Parathyroid adenoma (tissue), 2 donors: ENCODE data around the gene CLEC16A.

Experiments
- H2AFZ ChIP-seq: fragments of 300-600 bp; sonication (generic); one replicate; pipeline ENCODE4 v1.7.0; 2017; ENCODE audit warnings: antibody characterized with exemption, mild to moderate bottlenecking
- H3K27ac ChIP-seq: fragments of 300-600 bp; sonication (generic); one replicate; pipeline ENCODE4 v1.7.0; 2017
- H3K27me3 ChIP-seq: fragments of 300-600 bp; sonication (generic); one replicate; pipeline ENCODE4 v1.7.0; 2017; ENCODE audit warnings: low read length; ENCODE audit not compliant: control insufficient read depth, insufficient read depth
- H3K36me3 ChIP-seq: fragments of 300-600 bp; sonication (generic); one replicate; pipeline ENCODE4 v1.7.0; 2017; ENCODE audit warnings: low read length; ENCODE audit not compliant: control insufficient read depth, insufficient read depth
- H3K4me1 ChIP-seq: fragments of 300-600 bp; sonication (generic); one replicate; pipeline ENCODE4 v1.7.0; 2017; ENCODE audit warnings: control low read depth
- H3K4me2 ChIP-seq: fragments of 300-600 bp; sonication (generic); one replicate; pipeline ENCODE4 v1.7.0; 2017; ENCODE audit warnings: low read length
- H3K4me3 ChIP-seq: fragments of 300-600 bp; sonication (generic); one replicate; pipeline ENCODE4 v1.7.0; 2017; ENCODE audit warnings: low read depth, low read length
- H3K79me2 ChIP-seq: fragments of 300-600 bp; sonication (generic); one replicate; pipeline ENCODE4 v1.7.0; 2017; ENCODE audit warnings: control low read depth
- H3K9ac ChIP-seq: fragments of 300-600 bp; sonication (generic); one replicate; pipeline ENCODE4 v1.7.0; 2017; ENCODE audit warnings: mild to moderate bottlenecking
- H3K9me3 ChIP-seq: fragments of 300-600 bp; sonication (generic); one replicate; pipeline ENCODE4 v1.7.0; 2017; ENCODE audit warnings: low read length; ENCODE audit not compliant: control insufficient read depth
- CTCF ChIP-seq: fragments of 300-600 bp; sonication (generic); IDR thresholded peaks from one replicate; pipeline ENCODE4 v1.7.0; 2017; ENCODE audit warnings: antibody characterized with exemption, mild to moderate bottlenecking
- donor health status: primary hyperparathyroidism.

Gene CLEC16A

DNA sequence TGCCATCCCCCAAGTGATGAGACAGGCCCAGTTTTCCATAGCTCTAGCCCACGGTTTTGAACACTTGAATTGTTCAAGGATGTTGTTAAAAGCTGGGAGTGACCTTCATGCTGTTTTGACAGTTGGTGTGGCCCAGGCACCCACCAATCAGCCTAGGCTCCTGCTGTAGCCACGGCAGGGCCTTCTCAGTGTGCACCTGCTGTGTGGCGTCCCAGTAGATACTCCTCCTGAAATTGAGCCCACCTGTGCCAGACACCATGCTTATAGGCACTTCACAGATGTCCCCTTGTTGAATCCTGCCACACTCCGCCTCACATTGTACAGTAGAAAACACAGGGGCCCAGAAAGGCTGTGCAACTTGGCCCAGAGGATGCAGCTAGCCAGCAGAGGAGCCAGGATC is 225.3 kb downstream of the CLEC16A start:
- no peak for TF ChIP-seq CTCF
- H3K27me3 ChIP-seq, result no peaks in the 10 kb centered on the region
- H3K9me3 ChIP-seq, result no peaks in the 10 kb centered on the region
- no peak overlapping the region for H3K27ac ChIP-seq
- no peaks in the 10 kb centered on the region for H3K79me2 ChIP-seq
- H2AFZ ChIP-seq, result no peak overlapping the region
- no peak overlapping the region for H3K4me3 ChIP-seq
- H3K9ac ChIP-seq, result no peak overlapping the region
- H3K4me2 ChIP-seq, result no peak overlapping the region
- H3K4me1 ChIP-seq, result no peaks in the 10 kb centered on the region
- no peaks in the 10 kb centered on the region for H3K36me3 ChIP-seq

DNA sequence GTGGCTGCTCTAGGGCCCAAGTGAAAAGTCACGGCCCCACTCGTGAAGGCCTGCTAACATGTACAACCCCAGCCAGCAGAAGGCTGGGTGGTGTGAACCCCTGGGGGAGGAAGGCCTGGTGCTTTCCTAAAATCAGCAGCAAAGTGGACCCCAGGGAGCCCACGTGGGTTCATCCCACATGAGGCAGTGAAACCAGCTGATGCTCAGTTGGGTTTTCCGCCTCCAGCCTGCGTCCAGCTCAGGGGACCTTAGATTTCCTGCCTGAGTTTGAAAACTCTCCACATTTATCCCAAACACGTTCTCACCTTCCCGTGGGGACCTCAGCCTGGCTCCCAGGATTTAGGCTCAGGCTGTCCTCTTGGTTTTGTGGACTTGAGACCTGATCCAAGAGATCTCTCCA is 225.8 kb downstream of the CLEC16A start:
- Histone ChIP-seq H3K79me2 (no peaks in the 10 kb centered on the region), H3K4me1 (no peaks in the 10 kb centered on the region), H3K36me3 (no peaks in the 10 kb centered on the region), H3K27me3 (no peaks in the 10 kb centered on the region), H3K9ac (no peak overlapping the region), H3K27ac (no peak overlapping the region), H3K4me3 (no peak overlapping the region), H3K4me2 (no peak overlapping the region), H3K9me3 (no peaks in the 10 kb centered on the region), H2AFZ (no peak overlapping the region)
- no peak for TF ChIP-seq CTCF

DNA sequence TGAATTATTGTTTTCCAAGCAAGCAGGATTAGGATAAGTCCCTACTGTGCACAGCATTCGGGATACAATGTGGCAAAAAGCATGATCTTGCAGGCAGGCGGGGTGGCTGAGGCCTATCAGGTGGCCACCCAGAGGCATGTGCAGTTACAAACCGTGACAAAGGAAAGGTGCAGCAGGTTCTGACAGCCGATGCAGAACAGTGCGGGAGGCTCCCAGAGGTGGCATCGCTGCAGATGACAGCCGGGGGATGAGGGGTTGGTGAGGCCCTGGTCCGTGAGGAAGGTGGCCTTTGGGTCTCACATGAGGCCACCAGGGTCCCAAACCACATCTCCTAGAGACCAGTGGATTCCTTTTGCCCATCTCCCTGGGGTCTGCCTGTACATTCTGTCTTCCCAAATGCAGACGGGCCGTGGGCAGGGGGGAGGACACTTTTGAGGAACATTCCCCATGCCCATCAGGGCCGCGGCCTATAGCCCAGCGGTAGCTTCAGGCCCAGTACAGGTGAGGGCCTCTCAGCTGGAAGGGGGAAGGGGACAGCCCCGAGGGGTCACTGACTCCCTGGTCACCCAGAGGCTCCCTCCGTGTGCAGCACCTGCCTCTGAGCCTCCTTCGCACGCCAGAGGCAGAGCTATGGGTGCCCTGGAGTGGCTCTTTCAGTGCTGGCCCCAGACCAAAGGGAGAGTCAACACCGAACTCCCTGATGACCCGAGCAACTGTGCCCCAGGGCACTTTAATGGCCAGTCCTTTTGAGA is 226.5 kb downstream of the CLEC16A start:
- H3K36me3 ChIP-seq, result no peaks in the 10 kb centered on the region
- no peaks in the 10 kb centered on the region for H3K79me2 ChIP-seq
- no peak overlapping the region for H3K9ac ChIP-seq
- TF ChIP-seq CTCF, result no peak
- no peaks in the 10 kb centered on the region for H3K9me3 ChIP-seq
- no peak overlapping the region for H3K27ac ChIP-seq
- H3K27me3 ChIP-seq, result no peaks in the 10 kb centered on the region
- H3K4me1 ChIP-seq, result no peaks in the 10 kb centered on the region
- H2AFZ ChIP-seq, result no peak overlapping the region
- no peak overlapping the region for H3K4me3 ChIP-seq
- H3K4me2 ChIP-seq, result no peak overlapping the region

DNA sequence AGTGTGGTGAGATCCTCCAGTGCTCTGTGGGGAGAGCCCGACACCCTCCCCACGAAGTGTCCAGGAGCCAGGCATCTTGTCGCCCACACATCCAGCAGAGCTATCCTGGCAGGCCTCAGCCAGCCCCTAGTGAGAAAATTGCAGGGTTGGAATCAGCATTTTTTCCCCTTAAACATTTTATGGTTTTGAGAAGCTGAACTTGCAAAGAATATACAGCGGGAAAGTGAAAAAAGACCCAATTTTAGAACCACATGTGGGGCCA is 227.0 kb downstream of the CLEC16A start:
- Histone ChIP-seq H3K4me3 (no peak overlapping the region), H3K9ac (no peak overlapping the region), H3K4me2 (no peak overlapping the region), H2AFZ (no peak overlapping the region), H3K9me3 (no peaks in the 10 kb centered on the region), H3K27me3 (no peaks in the 10 kb centered on the region), H3K4me1 (no peaks in the 10 kb centered on the region), H3K36me3 (no peaks in the 10 kb centered on the region), H3K79me2 (no peaks in the 10 kb centered on the region), H3K27ac (no peak overlapping the region)
- TF ChIP-seq CTCF, result no peak

DNA sequence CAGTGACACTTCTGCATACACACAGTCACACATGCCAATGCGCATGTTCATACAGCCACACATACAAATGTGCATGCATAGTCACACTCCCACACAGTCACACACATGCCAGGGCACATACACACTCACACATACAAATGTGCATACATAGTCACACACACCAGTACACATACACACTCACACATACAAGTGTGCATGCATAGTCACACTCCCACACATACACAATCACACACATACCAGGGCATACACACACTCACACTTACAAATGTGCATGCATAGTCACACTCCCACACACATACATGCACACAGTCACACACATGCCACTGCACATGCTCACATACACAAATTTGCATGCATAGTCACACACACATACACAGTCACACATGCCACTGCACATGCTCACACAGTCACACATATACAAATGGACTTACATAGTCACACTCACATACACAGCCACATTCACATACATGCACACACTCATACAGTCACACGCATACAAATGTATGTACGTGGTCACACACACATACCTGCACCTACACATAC is 227.5 kb downstream of the CLEC16A start:
- H3K36me3 ChIP-seq, result no peaks in the 10 kb centered on the region
- no peak overlapping the region for H3K4me2 ChIP-seq
- H3K9me3 ChIP-seq, result no peaks in the 10 kb centered on the region
- TF ChIP-seq CTCF, result no peak
- H3K27ac ChIP-seq, result no peak overlapping the region
- no peak overlapping the region for H3K4me3 ChIP-seq
- H3K4me1 ChIP-seq, result no peaks in the 10 kb centered on the region
- no peak overlapping the region for H2AFZ ChIP-seq
- no peaks in the 10 kb centered on the region for H3K27me3 ChIP-seq
- H3K9ac ChIP-seq, result no peak overlapping the region
- no peaks in the 10 kb centered on the region for H3K79me2 ChIP-seq
